Stomach (tissue), 9 donors: ENCODE data around the gene AGAP1. TPM values are rescaled to one million over a fixed set of nuclear protein-coding genes. Genes with fewer than 3 reads are reported as not detected.

Source experiments
- DNase-seq, 2 donors: peaks; one replicate each; pipeline versions ENCODE4 v3.0.0 to v3.0.0-alpha.2; 2013 to 2019
- H3K27ac ChIP-seq, 5 donors: fragments of 200-600 bp in 4 of 5; sonication (generic) in 4 of 5; one replicate each; pipeline ENCODE4 v1.5.1; 2013 to 2019; ENCODE audit warnings: mild to moderate bottlenecking in 1 of 5, moderate library complexity in 1 of 5
- H3K27me3 ChIP-seq, 3 donors: fragments of 200-600 bp; sonication (generic); one replicate each; pipeline ENCODE4 v1.5.1; 2017 to 2019; ENCODE audit warnings: mixed run types in 1 of 3
- H3K36me3 ChIP-seq, 4 donors: fragments of 200-600 bp; sonication (generic); 1 replicate in 3 of 4; 2 replicates in 1 of 4; pipeline ENCODE4 v1.5.1; 2016 to 2019
- H3K4me1 ChIP-seq, 4 donors: fragments of 200-600 bp; sonication (generic); one replicate each; pipeline ENCODE4 v1.5.1; 2016 to 2019
- H3K4me3 ChIP-seq, 4 donors: fragments of 200-600 bp; sonication (generic) in 3 of 4; one replicate each; pipeline ENCODE4 v1.5.1; 2016 to 2019; ENCODE audit warnings: mild to moderate bottlenecking in 1 of 4
- H3K9me3 ChIP-seq, 4 donors: fragments of 200-600 bp; sonication (generic); one replicate each; pipeline ENCODE4 v1.5.1; 2016 to 2019
- EP300 ChIP-seq: sonication (generic); formaldehyde crosslinking; IDR thresholded peaks from one replicate; pipeline ENCODE4 v1.6.1; 2017; ENCODE audit warnings: antibody characterized with exemption
- POLR2A ChIP-seq, 4 donors: fragments of 450-650 bp; IDR thresholded peaks; one replicate each; pipeline ENCODE4 v1.6.1; 2016; ENCODE audit warnings: antibody characterized with exemption in 4 of 4, control low read depth in 2 of 4, mild to moderate bottlenecking in 1 of 4, moderate library complexity in 1 of 4
- POLR2AphosphoS5 ChIP-seq, 3 donors: sonication (generic); formaldehyde crosslinking; IDR thresholded peaks; one replicate each; pipeline ENCODE4 v1.6.1; 2016; ENCODE audit warnings: antibody characterized with exemption in 3 of 3
- WGBS, 5 donors: extraction: QIAGEN DNeasy Blood & Tissue Kit in 3 of 5; methylation state at CpG; one replicate each; pipeline versions ENCODE4 v1.1.5 to v1.1.7; 2013 to 2018; 5-methylcytosine and 5-hydroxymethylcytosine counted together
- intact Hi-C: fragments of 100-400 bp; cut with DNase I; formaldehyde crosslinking; loops from one replicate; pipeline ENCODE4 v1.15.1; 2023; ENCODE audit warnings: low total_unique reads
- polyA plus RNA-seq, 3 donors: library from polyadenylated mRNA; stranded (reverse); fragments of 200-250 nt; gene quantifications; one replicate each; pipeline ENCODE4 v1.2.3, GENCODE V29; 2013
- total RNA-seq, 5 donors: library from RNA; depleted of rRNA; stranded (reverse); fragments of >200 nt; gene quantifications; one replicate each; pipeline versions ENCODE4 v1.1.0 to v1.2.3, GENCODE V29; 2014 to 2016
- TF ChIP-seq, protein P1 (sequence below), 7 experiments: fragments of 450-650 bp in 4 of 7; fragments of 200-600 bp in 3 of 7; sonication (generic) in 3 of 7; IDR thresholded peaks; one replicate each; pipeline ENCODE4 v1.5.1; 2016 to 2019; ENCODE audit warnings: antibody characterized with exemption in 7 of 7, control low read depth in 2 of 7, mild to moderate bottlenecking in 1 of 7
- donor health status: healthy with polysubstance abuse.
- donor health status: Bipolar disorder and iron deficiency.
- donor health status: healthy.

AGAP1 gene
- total and polyA plus RNA-seq, 8 donors, result 4.2 to 139 (median 35.0) TPM

- no peak for DNase-seq
- Histone ChIP-seq H3K27ac (no peak overlapping the region), H3K4me1 (peaks cover 0 to 11% (median 9%) of the 10 kb centered on the region in 4 donors), H3K27me3 (no peaks in the 10 kb centered on the region), H3K36me3 (peaks cover 10 to 51% (median 34%) of the 10 kb centered on the region in 4 donors), H3K4me3 (no peak overlapping the region), H3K9me3 (no peaks in the 10 kb centered on the region)
- no peak for TF ChIP-seq EP300
- TF ChIP-seq, protein P1, sequence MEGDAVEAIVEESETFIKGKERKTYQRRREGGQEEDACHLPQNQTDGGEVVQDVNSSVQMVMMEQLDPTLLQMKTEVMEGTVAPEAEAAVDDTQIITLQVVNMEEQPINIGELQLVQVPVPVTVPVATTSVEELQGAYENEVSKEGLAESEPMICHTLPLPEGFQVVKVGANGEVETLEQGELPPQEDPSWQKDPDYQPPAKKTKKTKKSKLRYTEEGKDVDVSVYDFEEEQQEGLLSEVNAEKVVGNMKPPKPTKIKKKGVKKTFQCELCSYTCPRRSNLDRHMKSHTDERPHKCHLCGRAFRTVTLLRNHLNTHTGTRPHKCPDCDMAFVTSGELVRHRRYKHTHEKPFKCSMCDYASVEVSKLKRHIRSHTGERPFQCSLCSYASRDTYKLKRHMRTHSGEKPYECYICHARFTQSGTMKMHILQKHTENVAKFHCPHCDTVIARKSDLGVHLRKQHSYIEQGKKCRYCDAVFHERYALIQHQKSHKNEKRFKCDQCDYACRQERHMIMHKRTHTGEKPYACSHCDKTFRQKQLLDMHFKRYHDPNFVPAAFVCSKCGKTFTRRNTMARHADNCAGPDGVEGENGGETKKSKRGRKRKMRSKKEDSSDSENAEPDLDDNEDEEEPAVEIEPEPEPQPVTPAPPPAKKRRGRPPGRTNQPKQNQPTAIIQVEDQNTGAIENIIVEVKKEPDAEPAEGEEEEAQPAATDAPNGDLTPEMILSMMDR (IDR thresholded peaks at IDR 0.05), result no peak
- TF ChIP-seq POLR2AphosphoS5 (IDR thresholded peaks at IDR 0.05), result no peak
- no peak for TF ChIP-seq POLR2A (IDR thresholded peaks at IDR 0.05)
- WGBS, 5 donors, result 67 to 84% (median 80%) methylated on average over 5 of the region's 5 CpGs
- intact Hi-C loops, result no loop called here
Measured at GRCh38 chr2:236120829-236121228, 627.0 kb downstream of the AGAP1 start.

- no peaks in the 10 kb centered on the region for H3K9me3 ChIP-seq
- H3K27ac ChIP-seq, result no peak overlapping the region
- H3K4me3 ChIP-seq, result no peak overlapping the region
- 95 to 98% (median 97%) methylated on average over 7 of the region's 7 CpGs for WGBS, 5 donors
- TF ChIP-seq, protein P1 (IDR thresholded peaks at IDR 0.05), result no peak
- TF ChIP-seq EP300 (no peak), POLR2AphosphoS5 (IDR thresholded peaks at IDR 0.05) (no peak), POLR2A (IDR thresholded peaks at IDR 0.05) (no peak)
- no peak for DNase-seq
- peaks cover 10 to 59% (median 41%) of the 10 kb centered on the region in 4 donors for H3K36me3 ChIP-seq
- intact Hi-C loops, result no loop called here
- H3K4me1 ChIP-seq, result peaks cover 0 to 11% (median 9%) of the 10 kb centered on the region in 4 donors
- H3K27me3 ChIP-seq, result no peaks in the 10 kb centered on the region
Measured at GRCh38 chr2:236121546-236121945, 627.7 kb downstream of the AGAP1 start.

GRCh38 chr2:236122236-236122635 lies 628.4 kb downstream of the AGAP1 start:
- Histone ChIP-seq H3K36me3 (peaks cover 10 to 66% (median 48%) of the 10 kb centered on the region in 4 donors), H3K27me3 (no peaks in the 10 kb centered on the region), H3K4me1 (peaks cover 0 to 11% (median 9%) of the 10 kb centered on the region in 4 donors), H3K27ac (no peak overlapping the region), H3K9me3 (no peaks in the 10 kb centered on the region), H3K4me3 (no peak overlapping the region)
- no peak for TF ChIP-seq EP300
- no peak for TF ChIP-seq POLR2A (IDR thresholded peaks at IDR 0.05)
- TF ChIP-seq, protein P1 (IDR thresholded peaks at IDR 0.05), result no peak
- TF ChIP-seq POLR2AphosphoS5 (IDR thresholded peaks at IDR 0.05), result no peak
- intact Hi-C loops, result no loop called here
- no peak for DNase-seq
- WGBS, 5 donors, result 87 to 88% (median 88%) methylated on average over 3 of the region's 3 CpGs

DNA sequence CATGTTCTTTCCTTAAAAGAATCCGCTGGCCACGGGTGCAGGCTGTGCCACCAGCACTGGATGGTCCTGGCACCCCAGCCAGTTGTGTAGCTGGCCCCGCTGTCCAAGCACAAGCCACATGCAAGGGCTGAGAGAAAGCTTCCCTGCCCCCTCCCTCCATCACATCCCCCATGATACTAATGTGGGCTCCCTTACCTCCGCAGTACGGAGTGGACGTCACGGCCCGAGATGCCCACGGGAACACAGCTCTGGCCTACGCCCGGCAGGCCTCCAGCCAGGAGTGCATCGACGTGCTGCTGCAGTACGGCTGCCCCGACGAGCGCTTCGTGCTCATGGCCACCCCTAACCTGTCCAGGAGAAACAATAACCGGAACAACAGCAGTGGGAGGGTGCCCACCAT lies 629.9 kb downstream of the AGAP1 start:
- peaks cover 10 to 79% (median 54%) of the 10 kb centered on the region in 4 donors for H3K36me3 ChIP-seq
- intact Hi-C loops, result no loop called here
- WGBS, 5 donors, result 95 to 97% (median 96%) methylated on average over 19 of the region's 19 CpGs
- DNase-seq, result no peak
- no peak overlapping the region for H3K4me3 ChIP-seq
- no peak for TF ChIP-seq POLR2A (IDR thresholded peaks at IDR 0.05)
- TF ChIP-seq POLR2AphosphoS5 (IDR thresholded peaks at IDR 0.05), result no peak
- TF ChIP-seq, protein P1 (IDR thresholded peaks at IDR 0.05), result no peak
- no peak for TF ChIP-seq EP300
- peaks cover 0 to under 1% (median 0%) of the 10 kb centered on the region in 4 donors for H3K4me1 ChIP-seq
- H3K9me3 ChIP-seq, result no peaks in the 10 kb centered on the region
- H3K27me3 ChIP-seq, result no peaks in the 10 kb centered on the region
- H3K27ac ChIP-seq, result no peak overlapping the region
